Measurements from ENCODE around the gene PDE2A. TPM values are rescaled to one million over a fixed set of nuclear protein-coding genes. Genes with fewer than 3 reads are reported as not detected.

The PDE2A gene
- total RNA-seq, 4 donors from 2014 or later, result 40.6 to 68.8 (median 47.6) TPM

GRCh38 chr11:72591023-72591422 lies 83.2 kb downstream of the PDE2A start:
- TF ChIP-seq EP300 (IDR thresholded peaks at IDR 0.05) (no peak), POLR2A (IDR thresholded peaks at IDR 0.05; ENCODE audit: low read depth) (no peak), CTCF (IDR thresholded peaks at IDR 0.05) (no peak), POLR2AphosphoS5 (IDR thresholded peaks at IDR 0.05) (no peak)
- Histone ChIP-seq H3K9me3 (no peaks in the 10 kb centered on the region), H3K4me3 (no peak overlapping the region), H3K36me3 (peaks cover 0 to 24% (median 6%) of the 10 kb centered on the region in 4 donors), H3K27me3 (peaks cover 0 to 30% (median 10%) of the 10 kb centered on the region in 4 donors), H3K27ac (replicated peaks in 1 of 4) (no peak overlapping the region), H3K4me1 (peaks cover 10 to 15% (median 11%) of the 10 kb centered on the region in 4 donors)
- intact Hi-C loops (cut with DNase I), result no loop called here
- WGBS, result 70% methylated on average over 5 of the region's 5 CpGs
- no peak for DNase-seq (ENCODE audit: extremely low spot score)

GRCh38 chr11:72589802-72590761 lies 84.1 kb downstream of the PDE2A start:
- peaks cover 14 to 24% (median 17%) of the 10 kb centered on the region in 4 donors for H3K4me1 ChIP-seq
- peak overlapping the region; percentile 34 to 47 (median 40) for H3K4me3 ChIP-seq
- H3K27me3 ChIP-seq, result peaks cover 0 to 38% (median 10%) of the 10 kb centered on the region in 4 donors
- TF ChIP-seq POLR2AphosphoS5 (IDR thresholded peaks at IDR 0.05) (no peak), CTCF (IDR thresholded peaks at IDR 0.05) (peak; percentile 38 to 47 (median 47))
- 27% methylated on average over 57 of the region's 74 CpGs for WGBS
- DNase-seq (ENCODE audit: extremely low spot score), result no peak
- H3K9me3 ChIP-seq, result no peaks in the 10 kb centered on the region
- no peak overlapping the region for H3K27ac ChIP-seq (replicated peaks in 1 of 4)
- peaks cover 0 to 33% (median 6%) of the 10 kb centered on the region in 4 donors for H3K36me3 ChIP-seq
- intact Hi-C loops (cut with DNase I), result no loop called here

GRCh38 chr11:72588421-72589410 lies 85.5 kb downstream of the PDE2A start:
- WGBS, result 94% methylated on average over 6 of the region's 7 CpGs
- no peak overlapping the region for H3K27ac ChIP-seq (replicated peaks in 1 of 4)
- H3K36me3 ChIP-seq, result peaks cover 0 to 44% (median 14%) of the 10 kb centered on the region in 4 donors
- no peaks in the 10 kb centered on the region for H3K9me3 ChIP-seq
- intact Hi-C loops (cut with DNase I), result no loop called here
- peaks cover 18 to 36% (median 27%) of the 10 kb centered on the region in 4 donors for H3K4me1 ChIP-seq
- TF ChIP-seq CTCF (IDR thresholded peaks at IDR 0.05), result no peak
- no peak for TF ChIP-seq EP300 (IDR thresholded peaks at IDR 0.05)
- no peak for TF ChIP-seq POLR2A (IDR thresholded peaks at IDR 0.05; ENCODE audit: low read depth)
- no peak for TF ChIP-seq POLR2AphosphoS5 (IDR thresholded peaks at IDR 0.05)
- H3K4me3 ChIP-seq, result no peak overlapping the region
- no peak for DNase-seq (ENCODE audit: extremely low spot score)
- H3K27me3 ChIP-seq, result peaks cover 0 to 51% (median 10%) of the 10 kb centered on the region in 4 donors

GRCh38 chr11:72587696-72588095 lies 86.5 kb downstream of the PDE2A start:
- no peak for TF ChIP-seq POLR2A (IDR thresholded peaks at IDR 0.05; ENCODE audit: low read depth)
- TF ChIP-seq EP300 (IDR thresholded peaks at IDR 0.05), result no peak
- TF ChIP-seq CTCF (IDR thresholded peaks at IDR 0.05), result no peak
- TF ChIP-seq POLR2AphosphoS5 (IDR thresholded peaks at IDR 0.05), result no peak
- DNase-seq (ENCODE audit: extremely low spot score), result no peak
- Histone ChIP-seq H3K4me1 (peaks cover 18 to 36% (median 27%) of the 10 kb centered on the region in 4 donors), H3K4me3 (no peak overlapping the region), H3K27ac (replicated peaks in 1 of 4) (no peak overlapping the region), H3K36me3 (peaks cover 0 to 54% (median 23%) of the 10 kb centered on the region in 4 donors), H3K27me3 (peaks cover 0 to 51% (median 10%) of the 10 kb centered on the region in 4 donors), H3K9me3 (no peaks in the 10 kb centered on the region)
- intact Hi-C loops (cut with DNase I), result loop anchor here (2.0 kb wide), 1 partner anchor 57 kb away; no protein-coding TSS in a partner anchor
- WGBS, result 91% methylated on average over 1 of the region's 1 CpG

All from esophagus muscularis mucosa (tissue), 4 donors.